Body of pancreas (tissue), 4 donors: ENCODE results near the gene ZMYM4. TPM values are rescaled to one million over a fixed set of nuclear protein-coding genes. Genes with fewer than 3 reads are reported as not detected.
"Not testable (repeated sequence)": the region's sequence is repeated elsewhere in the genome, so short reads cannot be mapped to it uniquely, and the experiment has no call there.

ENCODE experiments used
- ATAC-seq: fragments of 150-250 bp; one replicate; pipeline ENCODE4 v1.9.1; 2016
- DNase-seq, 4 donors: peaks; one replicate each; pipeline ENCODE4 v3.0.0-alpha.2; 2019
- H3K27ac ChIP-seq, 4 donors: fragments of 200-600 bp; sonication (generic); 1 replicate in 3 of 4; 2 replicates in 1 of 4; pipeline versions ENCODE4 v1.5.1 to v1.6.1; 2016 to 2019; ENCODE audit warnings: mild to moderate bottlenecking in 1 of 4, mixed read lengths in 1 of 4, moderate library complexity in 1 of 4
- H3K27me3 ChIP-seq, 2 donors: fragments of 200-600 bp; sonication (generic); one replicate each; pipeline ENCODE4 v1.6.0; 2016; ENCODE audit warnings: mild to moderate bottlenecking in 1 of 2
- H3K36me3 ChIP-seq, 2 donors: fragments of 200-600 bp; sonication (generic); replicated peaks in 1 of 2; 2 replicates each; pipeline ENCODE4 v1.5.1; 2016; ENCODE audit warnings: low read depth in 2 of 2; ENCODE audit not compliant: insufficient read depth in 1 of 2
- H3K4me1 ChIP-seq: fragments of 200-600 bp; sonication (generic); one replicate; pipeline ENCODE4 v1.6.0; 2016
- H3K4me3 ChIP-seq, 2 donors: fragments of 200-600 bp; sonication (generic); 1 replicate in 1 of 2; 2 replicates in 1 of 2; pipeline ENCODE4 v1.5.1; 2016 to 2019
- H3K9me3 ChIP-seq, 3 donors: fragments of 200-600 bp; sonication (generic); 1 replicate in 2 of 3; 2 replicates in 1 of 3; pipeline ENCODE4 v1.5.1; 2016
- POLR2A ChIP-seq, 3 donors: fragments of 450-650 bp; IDR thresholded peaks; one replicate each; pipeline ENCODE4 v1.6.1; 2016; ENCODE audit warnings: antibody characterized with exemption in 3 of 3, mild to moderate bottlenecking in 2 of 3
- WGBS, 2 donors: methylation state at CpG; one replicate each; pipeline ENCODE4 v1.1.5; 2017; 5-methylcytosine and 5-hydroxymethylcytosine counted together
- intact Hi-C: fragments of 100-400 bp; cut with DNase I; formaldehyde crosslinking; loops from one replicate; pipeline ENCODE4 v1.15.1; 2023
- total RNA-seq, 2 donors: library from RNA; depleted of rRNA; stranded (reverse); fragments of >200 nt; gene quantifications; one replicate each; pipeline ENCODE4 v1.1.0, GENCODE V29; 2016
- TF ChIP-seq, protein P1 (sequence below), 7 experiments: fragments of 450-650 bp in 4 of 7; fragments of 200-600 bp in 3 of 7; sonication (generic) in 3 of 7; IDR thresholded peaks; one replicate each; pipeline ENCODE4 v1.5.1; 2016 to 2019; ENCODE audit warnings: antibody characterized with exemption in 7 of 7

ZMYM4 gene
- total RNA-seq, 2 donors from 2014 or later, result 15.2 to 33.2 TPM

DNA sequence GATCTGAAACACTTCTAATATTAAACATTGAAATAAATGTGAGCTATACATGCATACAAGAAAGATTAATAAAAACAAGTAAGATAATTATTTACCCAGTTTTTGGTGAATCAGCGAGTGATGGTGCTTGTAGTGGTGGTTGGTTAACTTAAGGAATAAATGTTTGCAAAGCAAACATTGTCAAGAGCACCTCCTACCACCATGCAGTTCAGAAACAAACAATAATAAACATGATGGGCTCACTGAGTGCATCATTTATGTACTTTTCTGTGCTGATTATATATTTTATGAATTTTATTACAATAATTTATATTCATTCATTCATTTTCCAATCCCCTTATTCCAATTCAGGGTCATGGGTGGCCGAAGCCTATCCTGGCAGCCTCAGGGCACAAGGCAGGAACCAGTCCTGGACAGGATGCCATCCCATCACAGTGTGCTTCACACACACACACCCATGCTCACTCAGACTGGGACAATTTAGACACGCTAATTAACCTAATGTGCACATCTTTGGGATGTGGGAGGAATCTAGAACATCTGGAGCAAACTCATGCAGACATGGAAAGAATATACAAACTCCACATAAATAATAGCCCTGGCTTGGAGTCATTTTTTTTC is 57.8 kb downstream of the ZMYM4 start:
- Histone ChIP-seq H3K27me3 (no peaks in the 10 kb centered on the region), H3K4me1 (peaks cover 16% of the 10 kb centered on the region), H3K9me3 (no peaks in the 10 kb centered on the region), H3K4me3 (no peak overlapping the region), H3K36me3 (peaks cover 0 to 2% of the 10 kb centered on the region in 2 donors), H3K27ac (no peak overlapping the region)
- DNase-seq (no peak), ATAC-seq (no peak)
- intact Hi-C loops, result no loop called here
- TF ChIP-seq, protein P1, sequence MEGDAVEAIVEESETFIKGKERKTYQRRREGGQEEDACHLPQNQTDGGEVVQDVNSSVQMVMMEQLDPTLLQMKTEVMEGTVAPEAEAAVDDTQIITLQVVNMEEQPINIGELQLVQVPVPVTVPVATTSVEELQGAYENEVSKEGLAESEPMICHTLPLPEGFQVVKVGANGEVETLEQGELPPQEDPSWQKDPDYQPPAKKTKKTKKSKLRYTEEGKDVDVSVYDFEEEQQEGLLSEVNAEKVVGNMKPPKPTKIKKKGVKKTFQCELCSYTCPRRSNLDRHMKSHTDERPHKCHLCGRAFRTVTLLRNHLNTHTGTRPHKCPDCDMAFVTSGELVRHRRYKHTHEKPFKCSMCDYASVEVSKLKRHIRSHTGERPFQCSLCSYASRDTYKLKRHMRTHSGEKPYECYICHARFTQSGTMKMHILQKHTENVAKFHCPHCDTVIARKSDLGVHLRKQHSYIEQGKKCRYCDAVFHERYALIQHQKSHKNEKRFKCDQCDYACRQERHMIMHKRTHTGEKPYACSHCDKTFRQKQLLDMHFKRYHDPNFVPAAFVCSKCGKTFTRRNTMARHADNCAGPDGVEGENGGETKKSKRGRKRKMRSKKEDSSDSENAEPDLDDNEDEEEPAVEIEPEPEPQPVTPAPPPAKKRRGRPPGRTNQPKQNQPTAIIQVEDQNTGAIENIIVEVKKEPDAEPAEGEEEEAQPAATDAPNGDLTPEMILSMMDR (IDR thresholded peaks at IDR 0.05), result no peak
- no peak for TF ChIP-seq POLR2A (IDR thresholded peaks at IDR 0.05)
- 77 to 83% methylated on average over 3 of the region's 3 CpGs for WGBS, 2 donors

DNA sequence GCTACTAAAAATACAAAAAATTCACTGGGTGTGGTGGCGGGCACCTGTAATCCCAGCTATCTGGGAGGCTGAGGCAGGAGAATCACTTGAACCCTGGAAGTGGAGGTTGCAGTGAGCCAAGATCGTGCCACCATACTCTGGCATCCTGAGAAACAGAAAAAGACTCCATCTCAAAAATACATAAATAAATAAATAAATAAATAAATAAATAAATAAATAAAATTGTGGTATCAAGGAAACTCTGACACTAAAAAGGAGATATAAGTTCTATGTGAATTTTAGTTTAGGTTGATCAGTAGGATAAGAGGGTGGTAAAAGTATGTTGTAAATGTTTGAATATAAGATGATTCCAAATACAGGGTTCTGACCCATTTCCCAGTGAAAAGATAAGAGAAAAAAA is 63.1 kb downstream of the ZMYM4 start:
- WGBS, 2 donors, result 100% methylated on average over 2 of the region's 2 CpGs
- H3K4me3 ChIP-seq, H3K27me3 ChIP-seq, intact Hi-C loops, H3K27ac ChIP-seq, H3K9me3 ChIP-seq, DNase-seq, H3K36me3 ChIP-seq, H3K4me1 ChIP-seq, ATAC-seq: not testable (repeated sequence)

DNA sequence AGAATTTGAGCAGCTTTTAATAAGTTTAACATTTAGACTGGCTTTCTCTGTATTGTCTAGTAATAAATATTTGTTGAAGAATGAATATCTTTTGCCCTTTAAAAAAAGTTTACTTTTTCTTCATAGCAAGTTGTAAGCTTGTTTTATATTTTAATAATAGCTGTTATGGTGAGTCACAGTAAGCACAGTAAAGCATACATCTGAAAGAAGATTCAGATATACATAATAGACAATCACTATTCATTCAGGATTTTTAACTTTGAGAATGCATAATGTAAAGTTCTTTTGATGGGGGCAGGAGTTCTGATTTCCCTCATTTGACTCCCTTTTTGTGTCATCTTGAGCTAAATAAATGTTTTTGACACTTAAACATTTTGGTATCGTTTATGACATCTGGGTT is 66.0 kb downstream of the ZMYM4 start:
- Histone ChIP-seq H3K27ac (no peak overlapping the region), H3K27me3 (no peaks in the 10 kb centered on the region), H3K36me3 (no peaks in the 10 kb centered on the region), H3K4me3 (peak overlapping the region in 1 of 2 donors; percentile 12), H3K9me3 (no peaks in the 10 kb centered on the region), H3K4me1 (no peaks in the 10 kb centered on the region)
- WGBS, 2 donors, result 77 to 78% methylated on average over 1 of the region's 1 CpG
- intact Hi-C loops, result no loop called here
- DNase-seq (no peak), ATAC-seq (no peak)
- no peak for TF ChIP-seq POLR2A (IDR thresholded peaks at IDR 0.05)

DNA sequence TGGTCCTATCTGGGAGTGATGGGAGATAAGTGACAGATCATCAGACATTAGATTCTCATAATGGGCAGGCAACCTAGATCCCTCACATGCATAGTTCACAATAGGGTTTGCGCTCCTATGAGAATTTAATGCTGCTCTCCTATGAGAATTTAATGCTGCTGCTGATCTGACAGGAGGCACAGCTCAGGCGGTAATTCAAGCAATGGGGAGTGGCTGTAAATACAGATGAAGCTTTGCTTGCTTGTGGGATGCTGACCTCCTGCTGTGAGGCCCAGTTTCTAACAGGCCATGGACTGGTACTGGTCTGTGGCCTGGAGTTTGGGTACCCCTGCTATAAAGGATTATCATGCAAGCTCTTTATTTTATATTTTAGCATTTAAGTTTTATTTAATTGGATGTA is 72.0 kb downstream of the ZMYM4 start:
- no peak overlapping the region for H3K4me3 ChIP-seq
- no peaks in the 10 kb centered on the region for H3K27me3 ChIP-seq
- H3K4me1 ChIP-seq, result no peaks in the 10 kb centered on the region
- H3K9me3 ChIP-seq, result no peaks in the 10 kb centered on the region
- DNase-seq, result no peak
- intact Hi-C loops, result no loop called here
- H3K27ac ChIP-seq, result no peak overlapping the region
- TF ChIP-seq, protein P1 (IDR thresholded peaks at IDR 0.05), result no peak
- no peak for TF ChIP-seq POLR2A (IDR thresholded peaks at IDR 0.05)
- ATAC-seq, result no peak
- no peaks in the 10 kb centered on the region for H3K36me3 ChIP-seq
- 95 to 96% methylated on average over 2 of the region's 2 CpGs for WGBS, 2 donors

DNA sequence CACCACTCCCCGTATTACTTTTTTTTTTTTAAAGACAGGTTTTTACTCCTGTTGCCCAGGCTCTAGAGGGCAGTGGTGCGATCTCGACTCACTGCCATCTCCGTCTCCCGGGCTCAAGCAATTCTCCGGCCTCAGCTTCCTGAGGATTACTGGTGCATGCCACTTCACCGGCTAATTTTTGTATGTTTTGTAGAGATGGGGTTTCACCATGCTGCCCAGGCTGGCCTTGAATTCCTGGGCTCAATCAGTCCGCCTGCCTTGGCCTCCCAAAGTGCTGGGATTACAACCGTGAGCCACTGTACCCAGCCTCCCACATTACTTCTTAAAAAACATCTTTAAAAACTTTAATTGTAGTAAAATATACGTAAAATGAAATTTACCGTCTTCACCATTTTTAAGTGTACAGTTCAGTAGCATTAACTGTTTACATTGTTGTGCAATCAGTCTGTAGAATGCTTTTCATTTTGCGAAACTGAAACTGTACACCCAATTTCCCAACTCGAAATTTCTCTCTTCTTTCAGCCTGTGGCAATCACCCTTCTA is 77.0 kb downstream of the ZMYM4 start:
- intact Hi-C loops, result no loop called here
- TF ChIP-seq, protein P1 (IDR thresholded peaks at IDR 0.05), result no peak
- TF ChIP-seq POLR2A (IDR thresholded peaks at IDR 0.05), result no peak
- 79 to 96% methylated on average over 13 of the region's 13 CpGs for WGBS, 2 donors
- DNase-seq (no peak), ATAC-seq (no peak)
- Histone ChIP-seq H3K36me3 (no peaks in the 10 kb centered on the region), H3K4me1 (no peaks in the 10 kb centered on the region), H3K4me3 (no peak overlapping the region), H3K9me3 (no peaks in the 10 kb centered on the region), H3K27me3 (no peaks in the 10 kb centered on the region), H3K27ac (peak overlapping the region in 1 of 4 donors; percentile 36)

DNA sequence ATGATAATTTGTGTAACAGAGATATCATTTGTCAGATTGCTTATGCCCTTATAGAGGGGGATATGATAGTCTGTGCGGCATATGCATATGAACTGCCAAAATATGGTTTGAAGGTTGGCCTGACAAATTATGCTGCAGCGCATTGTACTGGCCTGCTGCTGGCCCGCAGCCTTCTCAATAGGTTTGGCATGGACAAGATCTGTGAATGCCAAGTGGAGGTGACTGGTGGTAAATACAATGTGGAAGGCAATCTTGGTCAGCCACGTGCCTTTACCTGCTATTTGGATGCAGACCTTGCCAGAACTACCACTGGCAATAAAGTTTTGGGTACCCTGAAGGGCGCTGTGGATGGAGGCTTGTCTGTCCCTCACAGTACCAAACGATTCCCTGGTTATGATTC is 82.4 kb downstream of the ZMYM4 start:
- H3K36me3 ChIP-seq, result no peaks in the 10 kb centered on the region
- 80 to 86% methylated on average over 6 of the region's 6 CpGs for WGBS, 2 donors
- ATAC-seq, result no peak
- H3K27ac ChIP-seq, result peak overlapping the region in 1 of 4 donors; percentile 15
- no peak for DNase-seq
- no peak overlapping the region for H3K4me3 ChIP-seq
- no peaks in the 10 kb centered on the region for H3K9me3 ChIP-seq
- TF ChIP-seq, protein P1 (IDR thresholded peaks at IDR 0.05), result no peak
- no peak for TF ChIP-seq POLR2A (IDR thresholded peaks at IDR 0.05)
- no peaks in the 10 kb centered on the region for H3K27me3 ChIP-seq
- no peaks in the 10 kb centered on the region for H3K4me1 ChIP-seq
- intact Hi-C loops, result no loop called here
